Measurements from ENCODE around the gene ZNF124.

The ZNF124 gene

DNA sequence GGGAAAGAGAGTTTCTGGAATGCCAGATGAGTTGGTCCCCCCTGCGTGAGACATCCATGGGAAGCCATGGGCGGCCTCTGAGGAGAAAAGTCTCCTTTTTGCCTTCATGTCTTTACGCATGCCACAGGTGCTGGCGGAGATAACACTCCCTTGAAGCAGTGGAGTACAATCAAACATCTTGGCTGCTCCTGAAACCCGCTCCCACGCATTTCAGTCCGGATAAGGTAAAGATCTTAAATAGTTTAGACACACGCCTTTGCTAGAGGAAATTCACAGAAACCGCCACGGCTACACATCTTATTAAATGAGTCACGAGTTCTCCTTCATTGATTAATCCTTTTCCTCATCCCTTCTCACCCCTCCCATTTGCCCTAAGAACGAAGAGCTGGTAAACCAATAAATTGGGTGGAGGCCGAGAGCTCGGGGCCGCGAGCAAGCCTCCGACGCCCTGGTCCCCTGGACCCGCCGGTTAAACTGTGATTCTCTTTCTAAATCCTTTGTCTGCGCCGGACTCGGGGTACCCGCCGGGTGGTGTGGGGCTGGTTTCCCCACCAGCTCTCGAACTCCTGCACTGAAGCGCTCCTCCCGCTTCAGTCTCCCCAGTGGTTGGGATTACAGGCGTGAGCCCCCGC is 61.1 kb downstream of the ZNF124 start:
- no peak for DNase-seq (ENCODE audit: low spot score)
- TF ChIP-seq, protein P1, sequence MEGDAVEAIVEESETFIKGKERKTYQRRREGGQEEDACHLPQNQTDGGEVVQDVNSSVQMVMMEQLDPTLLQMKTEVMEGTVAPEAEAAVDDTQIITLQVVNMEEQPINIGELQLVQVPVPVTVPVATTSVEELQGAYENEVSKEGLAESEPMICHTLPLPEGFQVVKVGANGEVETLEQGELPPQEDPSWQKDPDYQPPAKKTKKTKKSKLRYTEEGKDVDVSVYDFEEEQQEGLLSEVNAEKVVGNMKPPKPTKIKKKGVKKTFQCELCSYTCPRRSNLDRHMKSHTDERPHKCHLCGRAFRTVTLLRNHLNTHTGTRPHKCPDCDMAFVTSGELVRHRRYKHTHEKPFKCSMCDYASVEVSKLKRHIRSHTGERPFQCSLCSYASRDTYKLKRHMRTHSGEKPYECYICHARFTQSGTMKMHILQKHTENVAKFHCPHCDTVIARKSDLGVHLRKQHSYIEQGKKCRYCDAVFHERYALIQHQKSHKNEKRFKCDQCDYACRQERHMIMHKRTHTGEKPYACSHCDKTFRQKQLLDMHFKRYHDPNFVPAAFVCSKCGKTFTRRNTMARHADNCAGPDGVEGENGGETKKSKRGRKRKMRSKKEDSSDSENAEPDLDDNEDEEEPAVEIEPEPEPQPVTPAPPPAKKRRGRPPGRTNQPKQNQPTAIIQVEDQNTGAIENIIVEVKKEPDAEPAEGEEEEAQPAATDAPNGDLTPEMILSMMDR (IDR thresholded peaks at IDR 0.05; ENCODE audit: extremely low read depth, missing control alignments), result no peak

DNA sequence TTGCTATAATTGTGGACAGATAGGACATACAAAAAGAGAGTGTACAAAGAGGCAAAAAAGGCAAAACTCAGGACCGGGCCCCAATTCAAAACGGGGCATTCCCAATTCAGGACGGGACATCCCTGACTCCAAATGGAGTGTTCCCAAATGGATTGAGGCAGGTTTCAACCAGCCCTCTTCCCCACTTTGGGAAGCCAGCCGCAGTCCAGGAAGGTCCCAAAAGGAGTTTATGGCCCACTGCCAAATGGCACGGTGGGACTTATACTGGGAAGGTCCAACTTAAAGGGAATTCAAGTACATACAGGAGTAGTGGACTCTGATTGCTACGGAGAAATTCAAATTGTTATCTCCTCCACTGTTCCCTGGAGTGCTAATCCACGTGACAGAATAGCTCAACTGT is 64.1 kb downstream of the ZNF124 start:
- no peak for DNase-seq (ENCODE audit: low spot score)
- TF ChIP-seq, protein P1 (IDR thresholded peaks at IDR 0.05; ENCODE audit: extremely low read depth, missing control alignments), result no peak

DNA sequence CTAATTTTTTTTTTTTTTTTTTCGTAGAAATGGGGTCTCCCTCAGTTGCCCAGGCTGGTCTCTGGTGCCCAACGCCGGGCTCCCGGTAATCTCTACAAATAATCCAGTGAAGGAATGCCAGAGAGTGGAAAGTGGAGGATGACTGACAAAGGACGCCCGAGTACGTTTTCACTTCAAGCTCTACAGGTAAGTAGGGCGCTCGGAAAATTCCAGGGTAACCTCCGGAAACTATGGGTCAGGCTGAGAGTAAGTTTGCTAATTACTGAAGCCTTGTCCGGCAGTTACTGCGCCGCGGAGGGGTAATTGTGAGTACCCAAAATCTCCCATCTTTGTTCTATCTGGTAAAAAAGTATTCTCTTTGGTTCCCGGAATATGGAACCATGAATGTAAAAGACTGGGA is 65.9 kb downstream of the ZNF124 start:
- DNase-seq (ENCODE audit: low spot score), result no peak
- TF ChIP-seq, protein P1 (IDR thresholded peaks at IDR 0.05; ENCODE audit: extremely low read depth, missing control alignments), result no peak
